Ishikawa (cell line): Measurements from ENCODE around the gene WWOX.

Experiments
- CEBPB ChIP-seq: IDR thresholded peaks from 2 replicates; pipeline ENCODE4 v1.6.1; 2012
- EGR1 ChIP-seq: IDR thresholded peaks from 2 replicates; pipeline ENCODE4 v1.6.1; 2012
- FOXM1 ChIP-seq: IDR thresholded peaks from 2 replicates; pipeline ENCODE4 v1.6.1; 2012; ENCODE audit warnings: low read depth, borderline replicate concordance
- MAX ChIP-seq: IDR thresholded peaks from 2 replicates; pipeline ENCODE4 v1.6.1; 2012
- NFIC ChIP-seq: IDR thresholded peaks from 2 replicates; pipeline ENCODE4 v1.6.1; 2012
- RAD21 ChIP-seq: IDR thresholded peaks from 2 replicates; pipeline ENCODE4 v1.6.1; 2012; ENCODE audit warnings: low read depth
- TCF12 ChIP-seq: IDR thresholded peaks from 2 replicates; pipeline ENCODE4 v1.6.1; 2012; ENCODE audit warnings: low read depth

DNA sequence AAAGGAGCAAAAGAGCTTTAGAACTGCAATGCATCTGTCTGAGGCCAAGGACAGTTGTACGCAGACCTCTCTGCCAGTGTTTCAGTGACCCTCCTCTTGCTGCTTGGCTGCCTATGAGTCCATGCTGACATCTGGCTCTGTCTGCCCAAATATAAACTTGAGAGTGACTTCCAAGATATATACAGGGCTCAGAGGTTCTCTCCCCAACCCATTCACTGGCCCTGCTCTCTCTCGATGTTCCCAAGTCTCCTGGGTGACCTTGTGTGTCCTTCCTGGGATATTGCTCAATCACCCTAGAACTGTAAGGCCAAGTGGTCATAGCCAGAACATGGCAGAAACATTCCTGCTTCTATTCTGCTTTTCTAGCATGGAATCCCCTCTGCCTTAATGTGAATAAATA is 716.3 kb downstream of the WWOX start:
- TF ChIP-seq TCF12 (no peak), CEBPB (no peak), FOXM1 (no peak), MAX (no peak), RAD21 (no peak), EGR1 (no peak), NFIC (no peak)
